Uterus (tissue), 2 donors: ENCODE results near the gene ADCY3.

Source experiments
- CTCF ChIP-seq, 4 experiments: fragments of 200-600 bp in 2 of 4; fragments of 450-650 bp in 2 of 4; sonication (generic) in 2 of 4; IDR thresholded peaks; one replicate each; pipeline ENCODE4 v1.5.1; 2016 to 2019; ENCODE audit warnings: antibody characterized with exemption in 4 of 4, mild to moderate bottlenecking in 2 of 4, moderate library complexity in 1 of 4
- POLR2A ChIP-seq, 2 donors: fragments of 450-650 bp; IDR thresholded peaks; one replicate each; pipeline ENCODE4 v1.6.1; 2016; ENCODE audit warnings: antibody characterized with exemption in 2 of 2, mild to moderate bottlenecking in 1 of 2, moderate library complexity in 1 of 2

- no peak for TF ChIP-seq CTCF (IDR thresholded peaks at IDR 0.05)
- TF ChIP-seq POLR2A (IDR thresholded peaks at IDR 0.05), result no peak
Measured at GRCh38 chr2:24825883-24826772, 93.9 kb downstream of the ADCY3 start.
